CD14-positive monocyte (primary cell): Measurements from ENCODE around the gene FLCN. TPM values are rescaled to one million over a fixed set of nuclear protein-coding genes. Genes with fewer than 3 reads are reported as not detected.

ENCODE experiments used
- DNase-seq, 3 donors: peaks; one replicate each; pipeline ENCODE4 v3.0.0-alpha.2; 2011 to 2022
- H2AFZ ChIP-seq: 2 replicates; pipeline ENCODE4 v1.6.0; 2012; ENCODE audit warnings: mild to moderate bottlenecking, low read depth, low read length, inconsistent platforms; ENCODE audit not compliant: insufficient read depth, poor library complexity, severe bottlenecking
- H3K27ac ChIP-seq, 2 donors: 1 replicate in 1 of 2; 2 replicates in 1 of 2; pipeline ENCODE4 v1.5.1; 2012 to 2013; ENCODE audit warnings: low read length in 2 of 2, control low read depth in 1 of 2, inconsistent platforms in 1 of 2, low read depth in 1 of 2, mild to moderate bottlenecking in 1 of 2
- H3K27me3 ChIP-seq, 2 donors: one replicate each; pipeline versions ENCODE4 v1.6.0 to v1.6.1; 2011 to 2013; ENCODE audit warnings: low read length in 2 of 2; ENCODE audit not compliant: control insufficient read depth in 2 of 2, insufficient read depth in 2 of 2
- H3K36me3 ChIP-seq, 2 donors: replicated peaks in 1 of 2; 1 replicate in 1 of 2; 2 replicates in 1 of 2; pipeline versions ENCODE4 v1.5.1 to v1.6.1; 2012 to 2013; ENCODE audit warnings: low read length in 2 of 2, control low read depth in 1 of 2, inconsistent platforms in 1 of 2, mild to moderate bottlenecking in 1 of 2; ENCODE audit not compliant: insufficient read depth in 2 of 2, control insufficient read depth in 1 of 2
- H3K4me1 ChIP-seq, 2 donors: 1 replicate in 1 of 2; 2 replicates in 1 of 2; pipeline versions ENCODE4 v1.5.1 to v1.6.1; 2012 to 2013; ENCODE audit warnings: low read length in 2 of 2, control low read depth in 1 of 2, inconsistent platforms in 1 of 2, mild to moderate bottlenecking in 1 of 2, moderate library complexity in 1 of 2; ENCODE audit not compliant: insufficient read depth in 2 of 2, control insufficient read depth in 1 of 2
- H3K4me2 ChIP-seq: replicated peaks from 2 replicates; pipeline ENCODE3; 2012; ENCODE audit warnings: low read length, moderate library complexity, mild to moderate bottlenecking; ENCODE audit not compliant: poor library complexity, severe bottlenecking; ENCODE audit errors: extremely low read depth
- H3K4me3 ChIP-seq, 3 experiments: fragments of 200-600 bp in 1 of 3; sonication (generic) in 1 of 3; replicated peaks in 1 of 3; 1 replicate in 2 of 3; 2 replicates in 1 of 3; pipeline ENCODE4 v1.5.1; 2011 to 2013; ENCODE audit warnings: low read length in 3 of 3, mild to moderate bottlenecking in 3 of 3, control low read depth in 2 of 3, low read depth in 2 of 3, inconsistent platforms in 1 of 3, moderate library complexity in 1 of 3
- H3K79me2 ChIP-seq: 2 replicates; pipeline ENCODE4 v1.6.0; 2012; ENCODE audit warnings: mild to moderate bottlenecking, control low read depth, inconsistent platforms, low read length, moderate library complexity; ENCODE audit not compliant: insufficient read depth
- H3K9ac ChIP-seq: 2 replicates; pipeline ENCODE4 v1.6.0; 2017; ENCODE audit warnings: low read length, mild to moderate bottlenecking; ENCODE audit not compliant: insufficient read depth, poor library complexity, severe bottlenecking
- H3K9me3 ChIP-seq, 2 donors: replicated peaks in 1 of 2; 1 replicate in 1 of 2; 2 replicates in 1 of 2; pipeline versions ENCODE4 v1.5.1 to v1.6.1; 2012 to 2013; ENCODE audit warnings: low read length in 2 of 2, control low read depth in 1 of 2; ENCODE audit not compliant: control insufficient read depth in 1 of 2, insufficient read depth in 1 of 2
- H4K20me1 ChIP-seq: 2 replicates; pipeline ENCODE4 v1.6.0; 2012; ENCODE audit warnings: mild to moderate bottlenecking, low read length, control low read depth, moderate library complexity; ENCODE audit not compliant: insufficient read depth
- H3K27ac Mint-ChIP-seq, 7 donors: one replicate each; pipeline ENCODE4 v1.8.0; 2020; ENCODE audit warnings: mild to moderate bottlenecking in 7 of 7, mixed read lengths in 7 of 7, moderate library complexity in 6 of 7, inconsistent platforms in 2 of 7
- H3K27me3 Mint-ChIP-seq, 3 donors: one replicate each; pipeline ENCODE4 v1.8.0; 2021 to 2022; ENCODE audit warnings: low read depth in 3 of 3, mild to moderate bottlenecking in 3 of 3, mixed read lengths in 3 of 3, moderate library complexity in 3 of 3, inconsistent platforms in 1 of 3
- H3K36me3 Mint-ChIP-seq, 2 donors: one replicate each; pipeline ENCODE4 v1.8.0; 2020; ENCODE audit warnings: mixed read lengths in 2 of 2, inconsistent platforms in 1 of 2, mild to moderate bottlenecking in 1 of 2
- H3K4me1 Mint-ChIP-seq: one replicate; pipeline ENCODE4 v1.8.0; 2020; ENCODE audit warnings: mild to moderate bottlenecking, mixed read lengths
- H3K4me3 Mint-ChIP-seq, 2 donors: one replicate each; pipeline ENCODE4 v1.8.0; 2020; ENCODE audit warnings: mild to moderate bottlenecking in 2 of 2, mixed read lengths in 2 of 2, moderate library complexity in 1 of 2
- H3K9me3 Mint-ChIP-seq, 7 donors: one replicate each; pipeline ENCODE4 v1.8.0; 2020 to 2022; ENCODE audit warnings: mixed read lengths in 7 of 7, mild to moderate bottlenecking in 6 of 7, moderate library complexity in 6 of 7, inconsistent platforms in 2 of 7
- WGBS: methylation state at CpG from one replicate; pipeline ENCODE4 v1.1.5; 2013; ENCODE audit warnings: missing lambda C conversion rate; ENCODE audit not compliant: insufficient coverage; 5-methylcytosine and 5-hydroxymethylcytosine counted together
- intact Hi-C, 2 donors: fragments of 100-400 bp; cut with micrococcal nuclease; formaldehyde crosslinking; loops; one replicate each; pipeline versions ENCODE4 v1.15.0 to v1.15.1; 2023
- polyA plus RNA-seq, 3 donors: library from polyadenylated mRNA; depleted of rRNA in 1 of 3; unstranded in 2 of 3; stranded (reverse) in 1 of 3; fragments of 300-500 nt in 2 of 3; fragments of >200 nt in 1 of 3; fragmentation: Illumina TruSeq in 2 of 3; gene quantifications; 1 replicate in 2 of 3; 2 replicates in 1 of 3; pipeline ENCODE4 v1.2.3, GENCODE V29; 2012 to 2021
- TF ChIP-seq, protein P1 (sequence below): fragments of 200-600 bp; IDR thresholded peaks from one replicate; pipeline ENCODE4 v1.8.0; 2022; ENCODE audit warnings: antibody characterized with exemption, mild to moderate bottlenecking

FLCN gene
- polyA plus RNA-seq, 3 donors = 5.8 to 46.9 (median 8.0) TPM

DNA sequence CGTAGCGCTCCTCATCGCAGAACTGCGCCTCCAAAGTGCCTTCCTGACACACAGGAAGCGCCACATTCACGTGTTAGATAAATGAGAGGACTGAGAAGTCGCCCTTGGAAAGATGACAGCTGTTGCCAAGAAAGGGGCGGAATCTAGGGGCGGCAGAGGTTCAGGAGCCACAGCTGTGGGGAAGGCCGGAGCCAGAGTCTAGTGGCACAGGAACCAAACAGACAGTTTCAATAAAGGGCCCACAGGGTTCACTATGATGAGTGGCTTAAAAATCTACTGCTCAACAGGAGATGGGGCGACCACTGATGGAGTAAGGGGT lies 4.7 kb downstream of the FLCN start:
- peaks cover 16% of the 10 kb centered on the region for H3K4me1 Mint-ChIP-seq
- no peak overlapping the region for H3K4me3 Mint-ChIP-seq
- Histone ChIP-seq H3K4me3 (no peak overlapping the region), H3K4me1 (peaks cover 15 to 17% of the 10 kb centered on the region in 2 donors), H3K4me2 (no peak overlapping the region), H3K36me3 (peaks cover 56 to 59% of the 10 kb centered on the region in 2 donors), H3K9ac (no peak overlapping the region), H3K9me3 (no peaks in the 10 kb centered on the region), H4K20me1 (peaks cover 83% of the 10 kb centered on the region), H2AFZ (no peak overlapping the region), H3K79me2 (peaks cover 53% of the 10 kb centered on the region), H3K27ac (no peak overlapping the region), H3K27me3 (no peaks in the 10 kb centered on the region)
- TF ChIP-seq, protein P1, sequence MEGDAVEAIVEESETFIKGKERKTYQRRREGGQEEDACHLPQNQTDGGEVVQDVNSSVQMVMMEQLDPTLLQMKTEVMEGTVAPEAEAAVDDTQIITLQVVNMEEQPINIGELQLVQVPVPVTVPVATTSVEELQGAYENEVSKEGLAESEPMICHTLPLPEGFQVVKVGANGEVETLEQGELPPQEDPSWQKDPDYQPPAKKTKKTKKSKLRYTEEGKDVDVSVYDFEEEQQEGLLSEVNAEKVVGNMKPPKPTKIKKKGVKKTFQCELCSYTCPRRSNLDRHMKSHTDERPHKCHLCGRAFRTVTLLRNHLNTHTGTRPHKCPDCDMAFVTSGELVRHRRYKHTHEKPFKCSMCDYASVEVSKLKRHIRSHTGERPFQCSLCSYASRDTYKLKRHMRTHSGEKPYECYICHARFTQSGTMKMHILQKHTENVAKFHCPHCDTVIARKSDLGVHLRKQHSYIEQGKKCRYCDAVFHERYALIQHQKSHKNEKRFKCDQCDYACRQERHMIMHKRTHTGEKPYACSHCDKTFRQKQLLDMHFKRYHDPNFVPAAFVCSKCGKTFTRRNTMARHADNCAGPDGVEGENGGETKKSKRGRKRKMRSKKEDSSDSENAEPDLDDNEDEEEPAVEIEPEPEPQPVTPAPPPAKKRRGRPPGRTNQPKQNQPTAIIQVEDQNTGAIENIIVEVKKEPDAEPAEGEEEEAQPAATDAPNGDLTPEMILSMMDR = no peak
- peaks cover 52 to 60% of the 10 kb centered on the region in 2 donors for H3K36me3 Mint-ChIP-seq
- H3K27me3 Mint-ChIP-seq = no peaks in the 10 kb centered on the region
- intact Hi-C loops = loop anchor here in 1 of 2 donors (10.0 kb wide), 1 partner anchor 187 kb away; the partner anchor contains the start of gene MPRIP
- WGBS = 97% methylated on average over 11 of the region's 11 CpGs
- H3K9me3 Mint-ChIP-seq = peaks cover 0 to 2% (median 0%) of the 10 kb centered on the region in 7 donors
- DNase-seq = no peak
- peak overlapping the region in 1 of 7 donors; percentile 21 for H3K27ac Mint-ChIP-seq

DNA sequence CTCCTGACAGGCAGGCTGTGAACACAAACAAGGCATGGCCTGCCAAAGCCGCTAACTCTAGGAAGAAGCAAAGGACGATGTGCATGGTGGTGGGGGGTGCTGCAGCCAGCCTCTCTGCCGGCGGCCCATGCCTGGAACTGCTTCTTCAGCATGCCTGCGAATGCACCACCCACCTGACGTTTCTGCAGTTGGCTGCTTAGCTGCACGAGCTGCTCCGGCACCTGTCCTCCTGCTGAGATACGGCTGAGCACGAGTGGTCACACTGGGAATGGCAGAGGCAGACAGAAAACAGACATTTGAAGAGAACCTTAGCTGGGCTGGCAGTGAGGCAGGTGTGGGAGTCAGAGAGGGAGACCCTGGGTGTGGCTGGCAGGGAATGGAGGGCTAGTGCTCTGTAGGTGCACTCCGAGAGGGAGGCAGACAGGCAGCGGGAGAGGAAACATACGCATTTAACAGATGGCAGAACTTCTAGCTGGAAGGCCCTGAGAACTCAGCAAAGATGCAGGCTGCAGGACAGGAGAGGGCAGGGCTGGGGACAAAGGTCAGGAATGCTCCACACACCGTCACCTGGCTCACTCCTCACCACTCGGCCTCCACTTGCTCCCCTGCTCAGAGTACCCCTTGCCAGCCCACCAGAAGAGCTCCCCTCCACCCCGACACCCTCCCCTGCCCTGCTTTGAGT lies 5.2 kb downstream of the FLCN start:
- Histone ChIP-seq H4K20me1 (peaks cover 88% of the 10 kb centered on the region), H2AFZ (no peak overlapping the region), H3K4me2 (no peak overlapping the region), H3K9me3 (no peaks in the 10 kb centered on the region), H3K27ac (no peak overlapping the region), H3K27me3 (no peaks in the 10 kb centered on the region), H3K4me1 (peaks cover 15 to 17% of the 10 kb centered on the region in 2 donors), H3K79me2 (peaks cover 51% of the 10 kb centered on the region), H3K9ac (no peak overlapping the region), H3K36me3 (peaks cover 61 to 64% of the 10 kb centered on the region in 2 donors), H3K4me3 (no peak overlapping the region)
- DNase-seq = no peak
- H3K27me3 Mint-ChIP-seq = no peaks in the 10 kb centered on the region
- peaks cover 57 to 65% of the 10 kb centered on the region in 2 donors for H3K36me3 Mint-ChIP-seq
- H3K9me3 Mint-ChIP-seq = peaks cover 0 to 2% (median 0%) of the 10 kb centered on the region in 7 donors
- TF ChIP-seq, protein P1 = no peak
- peaks cover 16% of the 10 kb centered on the region for H3K4me1 Mint-ChIP-seq
- H3K27ac Mint-ChIP-seq = peak overlapping the region in 2 of 7 donors; percentile 37 to 43
- intact Hi-C loops = loop anchor here in 1 of 2 donors (10.0 kb wide), 1 partner anchor 187 kb away; the partner anchor contains the start of gene MPRIP
- WGBS = 100% methylated on average over 12 of the region's 16 CpGs
- no peak overlapping the region for H3K4me3 Mint-ChIP-seq
